K562 (cell line): ENCODE measurements around the gene DOCK8. TPM values are rescaled to one million over a fixed set of nuclear protein-coding genes. Genes with fewer than 3 reads are reported as not detected.
"Not testable (repeated sequence)": the region's sequence is repeated elsewhere in the genome, so short reads cannot be mapped to it uniquely, and the experiment has no call there.

Source experiments
- ATAC-seq: fragments of 200-7000 bp; cut with Tn5 transposase; 3 replicates; pipeline ENCODE4 v1.9.1; 2020; ENCODE audit warnings: moderate library complexity
- BruUV-seq: library from RNA; stranded (reverse); fragments of 400-500 nt; replicated peaks from 2 replicates; lab custom pipeline; 2021; lab: Mats Ljungman, UMichigan
- CTCF ChIA-PET: fragments of 300-600 bp; formaldehyde crosslinking; extraction: SDS; loops from one replicate; lab custom pipeline; 2021; ENCODE audit warnings: low intra/inter-chr PET ratio; lab: Yijun Ruan, JAX
- POLR2A ChIA-PET: fragments of 300-600, 350-650 bp; sonication (Branson Sonifier 250); formaldehyde crosslinking; extraction: SDS; loops from one replicate; lab custom pipeline; 2021; ENCODE audit warnings: antibody characterized with exemption, inconsistent platforms; lab: Yijun Ruan, JAX
- DNase-seq, 4 experiments: peaks; one replicate each; pipeline versions ENCODE4 v3.0.0 to v3.0.0-alpha.2; 2011 to 2018; ENCODE audit warnings: low spot score in 3 of 4, mixed read lengths in 3 of 4; ENCODE audit errors: extremely low read depth in 1 of 4
- FAIRE-seq: peaks from 2 replicates; lab custom pipeline; 2011; peaks lifted over from hg19 to GRCh38; lab: Jason Lieb, UNC
- H2AFZ ChIP-seq: 2 replicates; pipeline ENCODE4 v1.6.0; 2011; ENCODE audit warnings: low read depth, low read length, control low read depth, inconsistent platforms
- H3K27ac ChIP-seq: fragments of 200-600 bp; 3 replicates; pipeline ENCODE4 v1.8.0; 2011; ENCODE audit warnings: low read depth, mild to moderate bottlenecking, control low read depth, inconsistent platforms, low read length, moderate library complexity, mixed read lengths; ENCODE audit errors: extremely low read depth
- H3K27me3 ChIP-seq, 2 experiments: fragments of 300-600 bp in 1 of 2; 2 replicates in 1 of 2; 3 replicates in 1 of 2; pipeline versions ENCODE4 v1.6.0 to v1.8.0; 2011; ENCODE audit warnings: inconsistent platforms in 2 of 2, low read length in 2 of 2, mild to moderate bottlenecking in 1 of 2, mixed read lengths in 1 of 2, moderate library complexity in 1 of 2; ENCODE audit not compliant: control insufficient read depth in 2 of 2, insufficient read depth in 2 of 2
- H3K36me3 ChIP-seq: fragments of 300-600 bp; 3 replicates; pipeline ENCODE4 v1.8.0; 2011; ENCODE audit warnings: mild to moderate bottlenecking, low read length, inconsistent platforms; ENCODE audit not compliant: control insufficient read depth, insufficient read depth
- H3K4me1 ChIP-seq, 2 experiments: fragments of 200-600 bp in 1 of 2; replicated peaks in 1 of 2; 2 replicates in 1 of 2; 3 replicates in 1 of 2; pipeline versions ENCODE4 v1.5.1 to v1.8.0; 2011; ENCODE audit warnings: inconsistent platforms in 2 of 2, low read length in 2 of 2, mild to moderate bottlenecking in 1 of 2, mixed read lengths in 1 of 2, moderate library complexity in 1 of 2; ENCODE audit not compliant: control insufficient read depth in 2 of 2, insufficient read depth in 2 of 2
- H3K4me2 ChIP-seq: 2 replicates; pipeline ENCODE4 v1.6.1; 2011; ENCODE audit warnings: low read length, control low read depth, inconsistent platforms, mixed read lengths; ENCODE audit not compliant: insufficient read depth
- H3K4me3 ChIP-seq: fragments of 200-600 bp; sonication (generic), shearing (Covaris generic); 2 replicates; pipeline ENCODE4 v1.5.1; 2016; ENCODE audit warnings: control low read depth, inconsistent platforms
- H3K79me2 ChIP-seq: fragments of 200-600 bp; 3 replicates; pipeline ENCODE4 v1.8.0; 2011; ENCODE audit warnings: low read length, inconsistent platforms; ENCODE audit not compliant: control insufficient read depth, insufficient read depth
- H3K9ac ChIP-seq, 2 experiments: 2 replicates each; pipeline versions ENCODE4 v1.6.0 to v1.6.1; 2011; ENCODE audit warnings: low read depth in 2 of 2, low read length in 2 of 2, control low read depth in 1 of 2, inconsistent platforms in 1 of 2, mild to moderate bottlenecking in 1 of 2, mixed read lengths in 1 of 2; ENCODE audit not compliant: insufficient read depth in 1 of 2
- H3K9me1 ChIP-seq: one replicate; pipeline ENCODE4 v1.6.0; 2011; ENCODE audit warnings: inconsistent platforms, mild to moderate bottlenecking, low read length, moderate library complexity; ENCODE audit not compliant: control insufficient read depth, insufficient read depth
- H3K9me3 ChIP-seq: replicated peaks from 2 replicates; pipeline ENCODE4 v1.5.1; 2011; ENCODE audit warnings: low read depth, low read length, inconsistent platforms; ENCODE audit not compliant: control insufficient read depth, insufficient read depth
- H4K20me1 ChIP-seq: replicated peaks from 2 replicates; pipeline ENCODE4 v1.6.1; 2011; ENCODE audit warnings: low read length, inconsistent platforms, mixed read lengths; ENCODE audit not compliant: control insufficient read depth, insufficient read depth
- MEIS2 ChIP-seq: fragments of 450-650 bp; IDR thresholded peaks from 2 replicates; pipeline ENCODE4 v1.6.1; 2014; ENCODE audit warnings: mild to moderate bottlenecking; ENCODE audit not compliant: partially characterized antibody
- SOX6 ChIP-seq: fragments of 450-650 bp; IDR thresholded peaks from 2 replicates; pipeline ENCODE4 v1.6.1; 2014; ENCODE audit warnings: mild to moderate bottlenecking
- SPI1 ChIP-seq: IDR thresholded peaks from 2 replicates; pipeline ENCODE4 v1.6.1; 2011; ENCODE audit warnings: low read depth, low read length, control low read depth, borderline replicate concordance
- WGBS: fragments of 100-300 bp; shearing (Covaris generic); methylation state at CpG from one replicate; pipeline ENCODE4 v1.1.6; 2016; ENCODE audit warnings: low coverage, mixed read lengths; ENCODE audit not compliant: insufficient coverage; ENCODE audit errors: missing lambda C conversion rate; 5-methylcytosine and 5-hydroxymethylcytosine counted together
- in situ Hi-C: fragments of 300-500 bp; cut with MboI; formaldehyde crosslinking; loops from 4 replicates; pipeline ENCODE4 v1.15.0; 2018; ENCODE audit warnings: inconsistent platforms, mixed read lengths
- intact Hi-C: fragments of 100-400 bp; cut with micrococcal nuclease; formaldehyde crosslinking; loops from 2 replicates; pipeline ENCODE4 v1.14.2; 2022
- polyA plus RNA-seq, 8 experiments: library from polyadenylated mRNA; depleted of rRNA in 4 of 8; stranded (reverse) in 5 of 8; unstranded in 3 of 8; fragments of >200 nt; fragmentation: Nextera tagmentation in 2 of 8; fragmentation: Illumina TruSeq in 1 of 8; extraction: Ambion mirVana in 2 of 8; extraction: Trizol in 1 of 8; gene quantifications; 2 replicates each; pipeline versions ENCODE4 v1.2.1 to v1.2.3, GENCODE V29; 2011 to 2014; ENCODE audit warnings: inconsistent platforms in 1 of 8, missing spikeins in 1 of 8
- total RNA-seq, 7 experiments: library from RNA; depleted of rRNA in 6 of 7; stranded (reverse); fragments of >200 nt in 6 of 7; fragmentation: Illumina TruSeq in 2 of 7; extraction: Trizol in 2 of 7; gene quantifications; 2 replicates each; pipeline versions ENCODE4 v1.2.1 to v1.2.3, GENCODE V29; 2011 to 2021; ENCODE audit warnings: low replicate concordance in 1 of 7
- TF ChIP-seq, protein P1 (sequence below), 2 experiments: IDR thresholded peaks in 1 of 2; conservative IDR thresholded peaks in 1 of 2; 2 replicates each; pipeline ENCODE4 v1.6.1; 2016; ENCODE audit warnings: low read depth in 2 of 2, mild to moderate bottlenecking in 1 of 2, missing compliant biosample characterization in 1 of 2, missing genetic modification characterization in 1 of 2, moderate library complexity in 1 of 2
- TF ChIP-seq, protein P2 (sequence below): fragments of 450-650 bp; IDR thresholded peaks from 2 replicates; pipeline ENCODE4 v1.6.1; 2016

The DOCK8 gene
- total and polyA plus RNA-seq, 9 of the 15 experiments (the other 6 are each of a cell fraction or from before 2014, with no cell fraction given): 14.4 to 53.8 (median 25.1) TPM

- POLR2A ChIA-PET, H3K4me2 ChIP-seq, H3K4me3 ChIP-seq, H3K27me3 ChIP-seq, intact Hi-C loops, FAIRE-seq, CTCF ChIA-PET, H2AFZ ChIP-seq, H4K20me1 ChIP-seq, H3K9ac ChIP-seq, H3K27ac ChIP-seq, H3K79me2 ChIP-seq, BruUV-seq, H3K4me1 ChIP-seq, in situ Hi-C loops, H3K9me3 ChIP-seq, H3K9me1 ChIP-seq, ATAC-seq, H3K36me3 ChIP-seq, DNase-seq: not testable (repeated sequence)
- TF ChIP-seq SPI1 (0 out of 2 replicates have a peak, but pooled peaks have one; percentile 30), SOX6 (peak; percentile 57; the same call in 1 of the 2 replicates), MEIS2 (peak; percentile 86)
- TF ChIP-seq, protein P1, sequence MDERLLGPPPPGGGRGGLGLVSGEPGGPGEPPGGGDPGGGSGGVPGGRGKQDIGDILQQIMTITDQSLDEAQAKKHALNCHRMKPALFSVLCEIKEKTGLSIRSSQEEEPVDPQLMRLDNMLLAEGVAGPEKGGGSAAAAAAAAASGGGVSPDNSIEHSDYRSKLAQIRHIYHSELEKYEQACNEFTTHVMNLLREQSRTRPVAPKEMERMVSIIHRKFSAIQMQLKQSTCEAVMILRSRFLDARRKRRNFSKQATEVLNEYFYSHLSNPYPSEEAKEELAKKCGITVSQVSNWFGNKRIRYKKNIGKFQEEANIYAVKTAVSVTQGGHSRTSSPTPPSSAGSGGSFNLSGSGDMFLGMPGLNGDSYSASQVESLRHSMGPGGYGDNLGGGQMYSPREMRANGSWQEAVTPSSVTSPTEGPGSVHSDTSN (CRISPR knock-in tag; IDR thresholded peaks at IDR 0.05; ENCODE audit: low read depth): not testable (repeated sequence)
- TF ChIP-seq, protein P1 (tag; conservative IDR thresholded peaks at IDR 0.05; ENCODE audit: low read depth): peak; percentile 53
- TF ChIP-seq, protein P2, sequence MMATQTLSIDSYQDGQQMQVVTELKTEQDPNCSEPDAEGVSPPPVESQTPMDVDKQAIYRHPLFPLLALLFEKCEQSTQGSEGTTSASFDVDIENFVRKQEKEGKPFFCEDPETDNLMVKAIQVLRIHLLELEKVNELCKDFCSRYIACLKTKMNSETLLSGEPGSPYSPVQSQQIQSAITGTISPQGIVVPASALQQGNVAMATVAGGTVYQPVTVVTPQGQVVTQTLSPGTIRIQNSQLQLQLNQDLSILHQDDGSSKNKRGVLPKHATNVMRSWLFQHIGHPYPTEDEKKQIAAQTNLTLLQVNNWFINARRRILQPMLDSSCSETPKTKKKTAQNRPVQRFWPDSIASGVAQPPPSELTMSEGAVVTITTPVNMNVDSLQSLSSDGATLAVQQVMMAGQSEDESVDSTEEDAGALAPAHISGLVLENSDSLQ: peak; percentile 70; the same call in 1 of the 2 replicates
- WGBS: 50% methylated on average over 1 of the region's 1 CpG
These were observed 17.0 kb downstream of the DOCK8 start for GRCh38 chr9:231625-232024.
